Fibroblast of the conjunctiva (primary cell): ENCODE results near the gene PET100.

Source experiments
- DNase-seq: peaks from one replicate; pipeline ENCODE4 v3.0.0-alpha.2; 2010; ENCODE audit warnings: low read depth

The PET100 gene

DNA sequence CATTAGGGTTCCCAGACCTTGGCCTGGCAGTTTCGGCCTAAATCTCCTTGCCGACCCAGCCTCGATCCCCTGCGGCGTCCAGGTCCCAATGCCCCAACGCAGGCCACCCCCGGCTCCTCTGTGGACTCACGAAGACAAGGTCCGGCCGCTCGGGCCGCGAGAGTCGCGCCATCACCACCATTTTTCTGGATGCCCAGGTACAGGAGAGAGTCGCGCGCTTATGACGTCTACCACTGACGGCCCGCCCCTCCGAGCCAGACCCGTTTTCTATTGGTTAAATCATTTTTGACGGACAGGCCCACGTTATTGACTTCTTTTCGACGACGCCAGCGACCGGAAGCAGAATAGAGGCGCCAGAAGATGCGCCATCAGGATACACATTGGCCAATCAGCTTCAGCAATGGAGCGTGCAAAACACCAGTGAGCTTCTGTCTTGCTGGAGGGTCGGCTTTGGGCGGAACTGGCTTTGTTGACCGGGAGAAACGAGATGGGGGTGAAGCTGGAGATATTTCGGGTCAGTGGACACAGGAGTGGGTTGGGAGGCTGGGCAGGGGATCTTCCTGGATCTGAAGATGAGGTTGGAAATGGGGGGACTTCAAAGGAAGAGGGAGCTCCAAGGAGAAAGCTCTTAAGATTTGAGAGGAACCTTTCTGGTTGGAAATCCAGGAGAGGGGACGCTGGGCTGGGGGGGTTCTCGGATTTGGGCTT, at the start of gene PET100, which contains the start of gene XAB2:
Gene PET100 (plus strand): TSS at position 447 of the 708 bp plus-strand sequence. CDS start 41 bp downstream, at position 488.
Gene XAB2 (minus strand): TSS at position 199 of the 708 bp plus-strand sequence. CDS start 18 bp downstream, at position 181.
- DNase-seq: peak; percentile 98

GRCh38 chr19:7582446-7582845, 47.1 kb upstream of the PET100 start:
- no peak for DNase-seq

GRCh38 chr19:7589822-7590221, 39.8 kb upstream of the PET100 start:
- DNase-seq: no peak

- no peak for DNase-seq
Observed at GRCh38 chr19:7590256-7590655, 39.3 kb upstream of the PET100 start.

DNA sequence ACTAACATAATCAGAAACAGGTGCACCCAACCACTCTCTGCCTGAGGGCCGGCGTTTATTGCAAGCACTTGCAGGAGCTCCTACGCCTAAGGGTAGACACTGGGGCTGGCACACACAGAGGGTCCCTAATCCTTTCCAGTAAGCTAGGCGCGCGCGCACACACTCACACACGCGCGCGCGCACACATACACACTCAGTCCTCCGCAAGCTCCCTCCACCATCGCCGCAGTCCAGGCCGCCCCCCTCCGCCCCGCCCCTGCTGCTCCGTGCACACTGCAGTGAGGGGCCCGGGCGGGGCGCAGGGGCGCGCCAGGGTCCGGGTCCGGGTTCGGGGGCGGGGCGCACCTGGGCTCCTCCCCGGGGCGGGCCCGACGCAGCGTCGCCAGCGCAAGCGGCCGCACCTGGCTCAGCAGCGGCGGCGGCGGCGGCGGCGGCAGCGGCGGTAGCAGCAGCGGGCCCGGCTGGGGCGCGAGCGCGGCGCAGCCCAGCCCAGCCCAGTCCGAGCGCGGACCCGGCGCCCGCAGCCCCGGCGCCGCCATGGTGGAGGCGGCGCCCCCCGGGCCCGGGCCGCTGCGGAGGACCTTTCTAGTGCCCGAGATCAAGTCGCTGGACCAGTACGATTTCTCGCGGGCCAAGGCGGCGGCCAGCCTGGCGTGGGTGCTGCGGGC, 34.0 kb upstream of the PET100 start, which contains the start of gene CAMSAP3:
Gene CAMSAP3 (plus strand): TSS at position 398 of the 668 bp plus-strand sequence. CDS start 140 bp downstream, at position 538.
- DNase-seq: peak; percentile 26

GRCh38 chr19:7596211-7596937, 33.2 kb upstream of the PET100 start:
- DNase-seq: no peak

DNA sequence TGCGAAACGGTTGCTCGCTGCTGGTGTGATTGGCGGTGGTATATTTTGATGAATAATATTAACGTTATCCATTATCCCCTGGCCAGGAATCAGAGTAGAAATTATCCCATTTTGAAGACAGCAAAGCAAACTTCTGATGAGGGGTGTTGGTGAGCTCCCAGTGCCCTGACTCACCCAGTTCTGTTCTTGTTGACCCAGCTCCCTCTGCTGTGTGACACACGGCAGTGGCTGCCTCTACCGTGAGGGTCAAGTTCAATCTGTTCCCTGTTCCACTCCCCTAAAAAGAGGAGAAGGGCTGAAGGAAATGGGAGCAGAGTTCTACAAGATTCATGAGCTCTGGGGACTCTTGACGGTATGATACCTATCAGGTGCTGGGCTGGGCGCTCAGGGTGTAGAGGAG, 31.9 kb upstream of the PET100 start:
- DNase-seq: no peak

DNA sequence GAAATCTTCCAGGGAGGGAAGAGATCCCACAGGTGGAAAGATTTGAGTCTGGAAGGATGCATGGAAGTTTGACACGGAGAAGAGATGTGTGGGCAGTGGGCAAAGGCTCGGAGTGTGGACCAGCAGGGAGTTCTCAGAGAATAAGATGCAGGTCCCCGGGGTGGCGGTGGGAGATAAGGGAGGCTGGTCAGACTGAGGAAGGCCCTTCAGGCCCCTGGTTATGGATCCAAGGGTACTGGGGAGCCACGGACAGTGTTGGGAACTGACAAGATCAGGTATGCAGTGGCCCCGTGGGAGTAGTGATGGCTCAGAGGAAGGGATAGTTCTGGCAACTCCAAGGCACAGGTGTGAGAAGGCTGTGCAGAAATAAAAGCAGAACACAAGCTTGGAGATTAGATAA, 31.4 kb upstream of the PET100 start:
- no peak for DNase-seq

- no peak for DNase-seq
Observed at GRCh38 chr19:7600721-7601120, 28.9 kb upstream of the PET100 start.

DNA sequence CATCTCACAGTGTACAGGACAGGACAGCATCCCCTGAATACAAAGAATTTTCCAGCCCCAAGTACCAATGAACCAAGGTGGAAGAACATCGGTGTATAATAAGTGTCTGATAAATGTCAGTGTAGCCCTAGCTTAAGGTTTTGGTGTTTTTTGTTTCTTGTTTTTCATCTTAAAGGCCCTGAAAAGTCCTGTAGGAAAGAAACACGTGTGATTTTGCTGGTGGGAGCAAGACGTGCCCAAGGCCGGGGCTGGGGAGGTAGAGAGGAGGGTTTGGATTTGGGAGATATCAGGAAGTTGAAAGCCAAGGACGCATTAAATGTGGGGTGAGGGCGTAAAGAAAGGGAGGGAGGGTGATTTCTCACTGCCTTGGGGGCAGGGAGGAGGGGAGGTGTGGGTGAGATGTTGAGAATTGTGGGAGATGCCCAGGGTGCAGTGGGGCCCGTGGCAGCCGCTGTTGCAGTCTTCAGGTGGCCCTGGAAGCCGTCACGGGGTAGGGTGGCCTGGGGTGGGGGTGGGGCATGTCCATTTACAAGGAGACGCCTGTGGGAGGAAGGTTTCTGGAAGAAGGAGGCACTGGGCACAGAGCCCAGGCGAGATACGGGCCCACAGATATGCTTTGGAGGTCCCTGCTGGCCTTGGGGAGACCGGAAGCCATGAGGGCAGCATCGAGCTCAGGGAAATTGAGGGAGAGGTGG, 27.2 kb upstream of the PET100 start:
- DNase-seq: no peak

DNA sequence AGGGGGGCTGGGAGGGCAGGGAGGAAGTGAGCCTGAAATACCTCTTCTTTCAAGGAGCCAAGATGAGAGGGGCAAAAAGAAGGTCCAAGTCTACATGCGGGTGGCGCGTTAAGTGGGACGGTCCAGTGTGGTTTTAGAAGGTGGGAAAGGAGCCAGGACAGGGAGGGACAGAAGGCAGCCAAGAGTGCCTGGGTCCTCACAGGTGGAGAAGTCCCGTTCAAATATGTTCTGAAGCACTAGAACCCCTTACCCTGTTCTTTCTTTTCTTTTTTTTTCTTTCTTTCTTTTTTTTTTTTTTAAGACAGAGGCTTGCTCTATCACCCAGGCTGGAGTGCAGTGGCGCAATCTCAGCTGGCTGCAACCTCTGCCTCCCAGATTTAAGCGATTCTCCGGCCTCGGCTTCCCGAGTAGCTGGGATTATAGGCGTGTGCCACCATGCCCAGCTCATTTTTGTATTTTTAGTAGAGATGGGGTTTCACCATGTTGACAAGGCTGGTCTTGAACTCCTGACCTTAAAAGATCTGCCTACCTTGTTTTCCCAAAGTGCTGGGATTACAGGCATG, 26.6 kb upstream of the PET100 start:
- DNase-seq: no peak

DNA sequence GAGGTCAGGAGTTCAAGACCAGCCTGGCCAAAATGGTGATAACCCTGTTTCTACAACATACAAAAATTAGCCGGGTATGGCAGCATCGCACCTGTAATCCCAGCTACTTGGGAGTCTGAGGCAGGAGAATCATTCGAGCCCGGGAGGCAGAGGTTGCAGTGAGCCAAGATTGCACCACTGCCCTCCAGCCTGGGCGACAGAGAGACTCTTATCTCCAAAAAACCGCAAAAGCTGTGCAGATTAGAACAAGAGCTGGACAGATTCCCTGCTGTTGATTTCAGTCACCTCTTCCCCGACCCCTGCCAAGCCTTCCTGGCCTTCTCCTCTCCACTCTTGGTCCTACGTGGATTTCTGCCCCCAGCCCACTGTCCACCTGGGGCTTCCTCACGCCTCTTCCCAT, 25.7 kb upstream of the PET100 start:
- no peak for DNase-seq

- DNase-seq: no peak
Observed at GRCh38 chr19:7605490-7606222, 23.9 kb upstream of the PET100 start.

DNA sequence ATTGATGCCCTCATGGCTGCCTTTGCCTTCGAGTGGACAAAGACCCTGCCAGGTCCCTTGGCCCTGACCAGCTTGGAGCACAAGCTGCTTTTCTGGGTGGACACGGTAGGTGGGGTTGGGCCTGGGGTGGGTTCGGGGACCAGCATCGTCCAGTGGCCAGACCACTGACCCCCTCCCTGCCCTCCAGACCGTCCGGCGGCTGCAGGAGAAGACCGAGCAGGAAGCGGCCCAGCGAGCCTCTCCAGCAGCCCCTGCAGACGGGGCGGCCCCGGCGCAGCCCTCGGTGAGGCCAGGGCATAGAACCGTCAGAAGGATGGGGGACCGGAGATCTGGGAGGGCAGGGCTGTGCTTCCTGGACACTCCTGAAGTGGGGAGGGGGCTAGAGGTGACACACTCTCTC, 23.3 kb upstream of the PET100 start:
- DNase-seq: no peak

DNA sequence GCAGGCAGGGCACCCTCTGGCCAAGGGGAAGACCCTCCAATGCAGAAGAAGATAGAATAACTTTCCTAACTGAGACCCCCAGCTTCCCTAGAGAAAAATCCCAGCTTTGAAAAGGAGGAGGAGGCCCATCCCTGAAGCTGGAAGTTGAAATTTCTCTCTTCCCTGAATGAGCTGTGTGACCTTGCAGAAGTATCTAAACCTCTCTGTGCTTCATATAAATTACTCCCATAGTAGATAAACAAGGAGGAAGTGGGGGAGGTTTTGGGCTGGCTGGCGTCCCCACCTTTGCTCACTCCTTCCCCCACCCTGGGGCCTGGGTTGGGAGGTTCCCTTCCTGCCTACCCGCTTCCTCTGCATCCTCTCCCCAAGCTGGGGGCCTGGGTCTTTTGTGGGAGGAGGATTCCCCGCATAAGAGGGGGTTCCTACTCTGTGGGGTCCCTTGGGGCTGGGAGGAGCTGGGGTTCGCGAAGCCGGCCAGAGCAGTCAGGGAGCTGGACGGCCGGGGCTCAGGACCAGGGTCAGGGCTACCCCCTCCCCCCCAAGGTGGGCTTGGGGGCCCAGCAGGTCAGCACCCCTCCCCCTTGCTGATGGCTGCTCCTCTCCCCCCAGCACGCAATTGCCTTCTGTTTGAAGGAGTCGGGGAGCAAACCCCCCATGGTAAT, 22.2 kb upstream of the PET100 start:
- no peak for DNase-seq

GRCh38 chr19:7607874-7608560, 21.6 kb upstream of the PET100 start:
- DNase-seq: no peak

GRCh38 chr19:7610491-7611240, 18.9 kb upstream of the PET100 start:
- no peak for DNase-seq

- no peak for DNase-seq
Observed at GRCh38 chr19:7611541-7612279, 17.9 kb upstream of the PET100 start.
